NOMO-1 (cell line): ENCODE results near the gene PTPRZ1.

ENCODE experiments used
- DNase-seq, 2 experiments: peaks; one replicate each; lab custom pipeline; 2025; ENCODE audit not compliant: unreplicated experiment in 2 of 2; lab: John Stamatoyannopoulos, UW

Gene PTPRZ1

DNA sequence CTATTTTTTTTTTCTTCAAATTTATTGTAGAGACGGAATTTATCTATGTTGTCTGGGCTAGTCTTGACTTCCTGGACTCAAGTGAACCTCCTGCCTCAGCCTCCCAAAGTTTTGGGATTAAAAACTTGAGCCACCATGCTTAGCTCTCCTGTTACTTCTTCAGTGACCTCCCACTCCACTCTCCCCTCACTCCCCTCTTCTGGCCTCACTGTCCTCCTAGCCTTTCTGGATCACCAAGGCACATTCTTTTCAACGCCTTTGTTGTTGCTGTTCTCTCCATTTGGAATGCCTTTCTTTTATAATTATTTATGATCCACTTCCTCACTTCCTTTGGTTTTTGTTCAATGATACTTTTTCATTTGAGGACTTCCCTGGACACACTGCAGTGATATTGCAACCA is 17.9 kb downstream of the PTPRZ1 start:
- DNase-seq = no peak

GRCh38 chr7:121891731-121892130 is 18.8 kb downstream of the PTPRZ1 start:
- no peak for DNase-seq

DNA sequence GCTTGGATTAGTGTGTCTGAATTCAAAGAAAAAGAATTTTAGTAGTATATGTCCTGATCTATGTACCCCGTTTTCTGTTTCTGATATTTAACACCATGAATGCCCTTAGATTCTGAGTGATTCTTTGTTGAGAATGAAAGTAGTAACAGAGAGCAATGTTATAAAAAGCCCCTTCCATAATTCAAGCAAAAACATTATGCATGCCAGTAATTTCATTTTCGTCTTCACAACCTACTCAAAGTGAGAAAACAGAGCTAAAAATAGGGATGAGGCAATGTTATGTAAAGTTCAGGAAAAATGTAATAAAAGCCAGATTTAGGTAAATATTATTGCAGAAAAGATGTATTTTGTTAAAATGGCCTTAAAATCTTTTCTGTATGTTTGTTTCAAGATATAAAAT is 28.1 kb downstream of the PTPRZ1 start:
- DNase-seq = no peak

GRCh38 chr7:121904120-121904519 is 31.2 kb downstream of the PTPRZ1 start:
- no peak for DNase-seq

DNA sequence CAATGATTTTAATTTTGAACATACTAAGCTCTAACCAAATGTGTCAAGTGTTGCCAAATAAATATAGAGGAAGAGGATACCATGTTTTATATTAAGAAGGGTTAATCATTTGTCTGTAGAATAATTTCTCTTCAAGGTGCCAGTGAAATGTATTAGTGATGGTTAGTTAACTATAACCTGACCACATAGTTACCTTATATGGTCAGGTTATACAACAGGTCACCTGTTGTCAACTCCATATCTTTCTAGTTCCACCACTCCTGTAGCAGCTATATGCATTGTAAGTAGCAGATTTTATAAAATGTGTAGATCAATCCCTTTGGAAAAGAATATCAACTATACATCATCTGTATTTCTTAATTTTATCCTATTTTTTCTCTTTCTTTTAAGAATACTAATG is 35.1 kb downstream of the PTPRZ1 start:
- DNase-seq = no peak

- DNase-seq = no peak
Observed at GRCh38 chr7:121909716-121910345, 36.9 kb downstream of the PTPRZ1 start.

DNA sequence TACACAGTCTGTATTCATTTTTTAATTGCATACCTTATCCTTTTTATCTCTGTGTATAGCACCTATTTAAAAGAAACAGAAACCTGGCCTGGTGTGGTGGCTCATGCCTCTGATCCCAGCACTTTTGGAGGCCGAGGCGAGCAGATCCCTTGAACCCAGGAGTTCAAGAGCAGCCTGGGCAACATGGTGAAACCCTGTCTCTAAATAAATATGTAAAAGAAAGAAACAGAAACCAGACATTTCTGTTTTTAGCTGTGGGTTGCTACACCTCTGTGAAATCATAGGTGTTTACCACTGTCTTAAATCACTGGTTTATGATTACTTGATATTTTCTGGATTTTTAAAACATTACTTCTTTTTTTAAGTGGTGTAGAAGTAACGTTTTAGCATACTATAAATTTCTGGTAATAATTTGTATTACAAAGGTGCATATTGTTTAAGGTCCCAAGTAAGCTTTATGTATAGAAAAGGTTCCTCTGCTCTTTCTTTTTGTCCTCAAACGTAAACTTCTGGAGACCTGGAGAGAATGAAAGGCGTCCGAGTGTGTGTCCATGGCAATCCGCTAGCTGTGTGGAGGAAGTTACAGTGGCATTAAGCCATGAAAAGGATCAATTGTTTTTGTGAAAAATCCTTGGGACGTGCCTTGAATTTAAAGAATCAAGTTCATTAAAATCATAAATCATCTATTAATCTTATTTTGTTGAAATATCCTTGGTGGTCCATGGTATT is 41.1 kb downstream of the PTPRZ1 start:
- DNase-seq = no peak

- no peak for DNase-seq
Observed at GRCh38 chr7:121914676-121915279, 41.8 kb downstream of the PTPRZ1 start.

DNA sequence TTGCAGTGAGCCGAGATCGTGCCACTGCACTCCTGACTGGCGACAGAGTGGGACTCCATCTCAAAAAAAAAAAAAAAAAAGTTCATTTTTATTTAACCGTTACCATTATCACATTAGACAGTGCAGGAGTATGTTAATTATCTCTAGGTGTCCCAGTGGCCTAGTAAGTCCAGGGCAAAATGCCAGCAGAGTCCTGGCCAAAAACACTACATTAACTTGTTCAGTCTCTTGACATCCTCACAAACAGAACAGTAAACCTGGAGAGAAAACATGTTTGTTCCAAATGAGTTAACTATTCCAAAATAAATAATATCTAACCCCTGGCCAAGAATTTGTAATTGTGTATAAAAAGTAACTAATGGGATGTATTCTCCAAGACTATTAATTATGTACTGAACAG is 43.2 kb downstream of the PTPRZ1 start:
- DNase-seq = no peak

DNA sequence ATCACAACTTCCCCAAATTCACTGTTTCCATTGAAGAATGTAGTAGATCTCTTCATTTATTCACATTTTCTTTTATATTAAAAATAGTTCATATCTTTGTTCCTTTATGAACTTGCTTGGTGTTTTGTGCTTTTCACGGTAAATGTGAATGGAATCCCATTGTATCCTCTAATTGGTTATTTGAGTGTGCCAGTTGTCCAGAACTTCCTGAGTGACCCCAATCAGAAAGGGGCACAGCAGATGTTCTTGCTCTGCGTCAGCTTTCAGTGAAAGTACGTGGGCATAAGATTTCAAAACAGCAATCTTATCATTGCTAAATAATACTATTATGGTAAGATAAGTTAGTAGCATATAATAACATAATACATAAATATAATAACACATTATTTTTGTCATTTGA is 47.0 kb downstream of the PTPRZ1 start:
- no peak for DNase-seq

DNA sequence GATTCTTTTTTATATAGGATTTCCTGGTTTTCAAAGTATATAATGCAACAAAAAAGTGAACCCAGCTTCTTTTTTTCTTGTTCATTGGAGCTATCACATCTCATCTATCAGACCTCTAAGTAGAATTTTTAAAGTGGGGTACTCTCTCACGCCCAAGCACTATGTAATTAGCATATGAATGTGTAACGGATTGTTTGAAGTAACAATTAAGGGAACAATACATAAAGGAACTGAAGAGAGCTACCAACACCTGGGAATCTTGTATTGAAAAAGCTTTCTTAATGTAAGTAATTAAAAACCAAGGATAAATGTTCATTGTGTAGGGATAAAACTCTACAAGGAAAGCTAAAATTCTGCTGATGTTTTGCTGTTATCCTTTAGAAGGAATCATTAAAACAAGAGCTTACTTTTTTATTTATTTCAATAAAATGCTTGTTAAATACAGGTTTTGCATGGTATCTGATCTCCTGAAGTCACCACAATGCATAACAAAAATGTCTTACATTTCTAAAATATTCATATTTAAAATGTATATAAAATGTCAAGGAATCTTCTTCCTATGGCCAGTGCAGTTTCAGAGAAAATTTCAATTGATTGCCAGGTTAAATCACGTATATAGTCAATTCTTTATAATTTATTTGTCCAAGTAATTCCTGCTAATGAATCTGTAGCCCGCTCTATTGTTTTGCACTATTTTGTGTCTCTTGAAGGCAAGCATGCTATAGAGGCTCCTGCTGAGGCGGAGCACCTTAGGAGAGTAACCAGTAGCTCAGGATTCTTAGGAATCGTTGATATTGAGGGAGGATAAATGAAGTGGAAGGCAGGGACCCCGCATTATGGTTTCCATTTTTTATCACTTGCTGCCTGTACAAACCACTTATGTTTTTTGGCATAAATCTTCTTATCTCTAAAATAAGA is 51.6 kb downstream of the PTPRZ1 start:
- no peak for DNase-seq

DNA sequence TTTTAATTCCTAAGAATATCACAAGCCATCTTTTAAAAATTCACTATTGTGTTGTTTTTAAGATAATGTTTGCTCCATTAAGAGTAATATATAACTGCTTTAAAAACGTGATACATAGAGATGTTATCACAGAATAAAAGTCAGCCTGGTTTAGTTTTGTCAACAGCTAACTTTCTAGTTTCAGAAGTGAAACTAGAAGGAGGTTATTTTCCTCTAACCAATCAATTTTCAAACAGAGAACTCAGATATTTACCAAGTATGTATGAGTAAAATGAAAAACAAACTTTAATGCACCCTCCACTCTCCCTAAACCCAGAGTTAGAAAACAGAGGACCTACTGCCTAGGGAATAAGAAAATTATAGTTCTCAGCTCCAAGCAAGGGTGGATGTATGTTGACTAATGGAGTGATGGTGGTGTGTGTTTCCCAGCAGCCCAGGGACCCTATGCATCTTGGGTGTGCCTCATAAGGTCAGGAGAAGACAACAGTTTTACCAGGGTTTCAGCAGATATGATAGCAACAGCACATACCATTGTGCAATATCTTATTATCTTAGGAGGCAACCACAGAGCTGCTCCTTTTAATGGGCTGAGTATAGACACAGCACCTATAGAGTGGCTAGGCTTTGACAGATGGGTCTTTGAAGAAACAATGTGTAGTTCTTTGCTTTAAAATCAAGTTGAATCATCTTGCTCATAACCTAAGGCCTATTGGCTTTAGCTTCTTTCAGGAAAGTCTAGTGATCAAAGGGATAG is 58.4 kb downstream of the PTPRZ1 start:
- no peak for DNase-seq

GRCh38 chr7:121932768-121933167 is 59.8 kb downstream of the PTPRZ1 start:
- DNase-seq = no peak

DNA sequence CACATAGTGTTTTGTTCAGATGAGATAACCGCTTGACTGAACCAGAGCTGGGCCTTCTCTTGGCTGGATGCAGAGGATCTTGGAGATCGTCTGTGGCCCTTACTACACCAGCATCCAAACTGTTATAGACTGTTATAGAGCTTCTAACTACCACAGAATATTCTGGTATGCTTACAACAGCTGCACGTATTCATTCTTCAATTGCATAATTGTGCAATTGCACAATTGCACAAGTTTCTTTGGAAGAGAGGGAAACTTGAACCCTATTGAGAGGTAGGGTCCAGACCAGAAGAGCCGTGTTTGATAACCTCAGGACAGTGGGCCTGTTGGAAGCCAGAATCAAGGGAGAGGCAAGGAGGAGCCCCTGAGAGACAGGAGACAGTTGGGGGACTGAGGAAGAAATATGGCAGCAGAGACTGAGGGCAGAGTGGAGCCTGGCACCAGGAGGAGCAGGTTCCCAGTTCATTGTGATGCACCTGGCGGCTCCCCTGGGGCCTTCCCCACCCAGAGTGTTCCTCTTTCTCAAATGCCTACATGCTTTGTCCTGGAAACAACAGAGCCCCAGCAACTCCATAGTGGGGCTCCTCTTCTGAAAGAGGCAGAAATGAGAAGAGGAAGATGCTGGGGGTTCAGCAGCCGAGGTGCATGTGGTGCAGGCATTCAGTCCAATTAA is 64.1 kb downstream of the PTPRZ1 start:
- DNase-seq = no peak

DNA sequence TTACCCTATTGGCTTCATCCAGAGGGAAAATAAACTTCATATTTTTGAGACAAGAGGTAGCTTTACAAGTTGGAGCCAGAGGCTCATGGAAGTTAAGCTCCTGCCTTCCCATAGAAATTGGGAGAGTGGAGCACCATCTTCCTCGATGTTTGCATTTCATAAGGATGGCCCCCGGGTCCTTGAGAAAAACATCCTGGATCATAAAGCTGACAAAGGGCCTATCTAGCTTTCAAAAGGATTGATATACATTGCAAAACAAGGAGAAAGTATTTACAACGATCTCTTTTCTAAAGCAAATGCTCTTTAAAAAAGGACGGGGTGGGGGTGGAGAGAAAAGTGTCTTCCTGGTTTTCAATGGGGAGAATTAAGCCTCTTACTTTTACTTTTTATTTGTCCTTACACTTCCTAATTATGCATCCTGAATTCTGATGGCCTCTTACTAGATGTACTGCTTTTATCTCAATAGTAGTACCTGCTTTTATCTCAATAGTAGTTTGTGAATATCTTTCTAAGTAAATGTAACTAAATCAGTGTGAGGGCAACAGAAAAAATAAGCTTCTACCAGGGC is 65.6 kb downstream of the PTPRZ1 start:
- no peak for DNase-seq

DNA sequence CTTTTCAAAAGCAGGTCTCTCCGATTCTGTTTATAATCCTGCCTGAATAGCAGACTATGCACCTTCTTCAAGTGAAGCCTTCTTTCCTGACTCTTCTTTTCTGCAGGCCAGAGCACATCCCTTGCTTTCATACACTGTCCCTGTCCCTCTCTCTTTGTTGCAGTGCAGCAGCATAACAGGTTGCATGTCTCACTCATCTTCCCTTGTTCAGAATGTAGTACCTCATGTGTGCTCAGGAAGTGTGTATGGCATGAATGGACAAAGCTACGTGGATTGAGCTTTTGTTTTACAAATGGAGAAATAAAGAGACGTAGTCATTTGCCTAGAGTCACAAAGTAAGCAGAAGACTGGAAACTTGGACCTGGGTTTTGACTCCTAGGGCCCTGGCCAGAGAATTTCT is 68.0 kb downstream of the PTPRZ1 start:
- no peak for DNase-seq

DNA sequence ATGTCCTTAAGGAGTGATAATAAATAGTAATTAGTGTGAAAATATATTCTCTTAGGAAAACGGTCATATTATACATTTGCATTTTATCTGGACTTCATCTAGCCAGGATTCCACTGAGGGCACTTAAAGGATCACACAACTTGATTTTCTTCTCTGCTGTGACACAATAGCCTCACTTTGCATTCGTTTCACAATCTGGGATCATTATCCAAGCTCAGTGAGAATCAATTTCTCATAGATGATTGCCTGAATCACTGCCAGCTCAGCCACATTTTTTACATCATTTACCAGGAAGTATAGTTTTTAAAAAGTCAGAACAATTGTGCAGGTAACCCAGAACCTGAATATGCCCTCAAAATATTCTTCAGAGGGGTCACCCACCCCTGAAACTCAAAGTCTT is 68.9 kb downstream of the PTPRZ1 start:
- no peak for DNase-seq

- no peak for DNase-seq
Observed at GRCh38 chr7:121945066-121945465, 72.1 kb downstream of the PTPRZ1 start.

- no peak for DNase-seq
Observed at GRCh38 chr7:121945480-121946236, 72.7 kb downstream of the PTPRZ1 start.
